Activated effector memory CD4-positive, alpha-beta T cell treated with anti-CD3 and anti-CD28 coated beads, Interleukin-2, amount 50 U/mL, for 16 hours (primary cell): ENCODE results near the gene ADIPOR1.
"Not testable (repeated sequence)": the region's sequence is repeated elsewhere in the genome, so short reads cannot be mapped to it uniquely, and the experiment has no call there.

ENCODE experiments used
- DNase-seq: peaks from one replicate; pipeline ENCODE4 v3.0.0-alpha.2; 2020

ADIPOR1 gene

DNA sequence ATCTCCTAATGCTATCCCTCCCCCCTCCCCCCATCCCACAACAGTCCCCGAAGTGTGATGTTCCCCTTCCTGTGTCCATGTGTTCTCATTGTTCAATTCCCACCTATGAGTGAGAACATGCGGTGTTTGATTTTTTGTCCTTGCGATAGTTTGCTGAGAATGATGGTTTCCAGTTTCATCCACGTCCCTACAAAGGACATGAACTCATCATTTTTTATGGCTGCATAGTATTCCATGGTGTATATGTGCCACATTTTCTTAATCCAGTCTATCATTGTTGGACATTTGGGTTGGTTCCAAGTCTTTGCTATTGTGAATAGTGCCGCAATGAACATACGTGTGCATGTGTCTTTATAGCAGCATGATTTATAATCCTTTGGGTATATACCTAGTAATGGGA lies 21.7 kb downstream of the ADIPOR1 start:
- not testable (repeated sequence) for DNase-seq

- no peak for DNase-seq
Observed at GRCh38 chr1:202935844-202936243, 22.3 kb downstream of the ADIPOR1 start.

DNA sequence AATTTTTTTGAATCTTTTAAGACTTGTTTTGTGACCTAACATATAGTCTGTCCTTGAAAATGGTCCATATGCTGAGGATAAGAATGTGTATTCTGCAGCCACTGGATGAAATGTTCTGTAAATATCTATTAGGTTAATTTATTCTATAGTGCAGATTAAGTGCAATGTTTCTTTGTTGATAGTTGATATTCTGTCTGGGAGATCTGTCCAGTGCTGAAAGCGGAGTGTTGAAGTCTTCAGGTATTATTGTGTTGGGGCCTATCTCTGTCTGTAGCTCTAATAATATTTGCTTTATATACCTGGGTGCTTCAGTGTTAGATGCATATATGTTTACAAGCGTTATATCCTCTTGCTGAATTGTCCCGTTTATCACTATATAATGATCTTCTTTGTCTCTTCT lies 23.4 kb downstream of the ADIPOR1 start:
- no peak for DNase-seq

- no peak for DNase-seq
Observed at GRCh38 chr1:202932476-202932875, 25.6 kb downstream of the ADIPOR1 start.

GRCh38 chr1:202926581-202927491 lies 31.3 kb downstream of the ADIPOR1 start, which contains the start of gene KLHL12:
Gene KLHL12, minus strand, starts transcription at chr1:202927234. Its CDS starts 2,072 bp downstream, at chr1:202925162.
- DNase-seq: peak; percentile 98

- DNase-seq: no peak
Observed at GRCh38 chr1:202923533-202923932, 34.6 kb downstream of the ADIPOR1 start.

GRCh38 chr1:202919615-202920014 lies 38.5 kb downstream of the ADIPOR1 start:
- no peak for DNase-seq

GRCh38 chr1:202915146-202915545 lies 43.0 kb downstream of the ADIPOR1 start:
- no peak for DNase-seq

DNA sequence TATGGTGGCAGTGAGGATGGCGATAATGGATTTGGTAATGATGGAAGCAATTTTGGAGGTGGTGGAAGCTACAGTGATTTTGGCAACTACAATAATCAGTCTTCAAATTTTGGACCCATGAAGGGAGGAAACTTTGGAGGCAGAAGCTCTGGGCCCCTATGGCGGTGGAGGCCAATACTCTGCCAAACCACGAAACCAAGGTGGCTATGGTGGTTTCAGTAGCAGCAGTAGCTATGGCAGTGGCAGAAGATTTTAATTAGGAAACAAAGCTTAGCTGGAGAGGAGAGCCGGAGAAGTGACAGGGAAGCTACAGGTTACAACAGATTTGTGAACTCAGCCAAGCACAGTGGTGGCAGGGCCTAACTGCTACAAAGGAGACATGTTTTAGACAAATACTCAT lies 45.6 kb downstream of the ADIPOR1 start:
- DNase-seq: not testable (repeated sequence)

DNA sequence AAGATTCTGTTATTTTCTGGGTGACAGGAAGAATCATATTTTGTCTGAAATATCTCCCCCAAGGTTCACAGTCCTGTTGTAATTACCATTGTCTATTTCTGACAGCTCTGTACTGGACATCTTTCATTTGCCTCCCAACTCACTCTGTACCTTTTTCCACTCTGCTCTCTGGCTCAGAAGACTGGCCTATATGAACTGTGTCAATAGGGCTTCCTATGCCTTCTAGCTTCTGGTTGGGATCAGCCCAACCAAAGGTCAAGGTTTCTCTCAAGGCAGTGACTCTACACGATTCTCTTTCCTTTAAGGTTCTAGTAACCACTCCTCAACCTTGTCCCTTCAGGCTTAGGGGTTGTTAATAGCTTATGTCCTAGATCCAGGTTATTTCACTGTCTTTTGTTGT lies 48.6 kb downstream of the ADIPOR1 start:
- no peak for DNase-seq

DNA sequence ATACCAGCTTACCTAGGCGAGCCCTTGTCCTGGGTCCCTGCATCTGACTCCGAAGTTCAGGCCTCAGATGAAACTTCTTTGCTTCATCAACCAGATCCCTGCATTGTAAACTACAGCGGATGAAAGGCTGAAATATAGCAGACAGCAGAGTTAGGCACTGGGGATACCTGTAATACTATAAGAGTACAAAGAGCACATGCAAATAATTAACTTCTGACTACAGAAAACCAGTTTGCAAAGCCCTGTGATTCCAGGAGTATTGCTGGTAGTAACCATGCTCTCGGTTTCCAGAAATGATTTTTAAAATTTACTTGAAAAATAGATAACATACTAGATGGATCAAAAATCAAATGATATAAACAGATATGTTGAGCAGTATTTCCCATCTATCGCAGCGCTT lies 49.1 kb downstream of the ADIPOR1 start:
- DNase-seq: no peak

- no peak for DNase-seq
Observed at GRCh38 chr1:202905331-202905730, 52.8 kb downstream of the ADIPOR1 start.

- not testable (repeated sequence) for DNase-seq
Observed at GRCh38 chr1:202903808-202904207, 54.3 kb downstream of the ADIPOR1 start.

- no peak for DNase-seq
Observed at GRCh38 chr1:202901555-202901954, 56.6 kb downstream of the ADIPOR1 start.

GRCh38 chr1:202892501-202892900 lies 65.6 kb downstream of the ADIPOR1 start:
- DNase-seq: no peak
